ENCODE measurements around the gene PTDSS2.

PTDSS2 gene

GRCh38 chr11:533586-534395 lies 83.7 kb downstream of the PTDSS2 start:
- no peak for DNase-seq

DNA sequence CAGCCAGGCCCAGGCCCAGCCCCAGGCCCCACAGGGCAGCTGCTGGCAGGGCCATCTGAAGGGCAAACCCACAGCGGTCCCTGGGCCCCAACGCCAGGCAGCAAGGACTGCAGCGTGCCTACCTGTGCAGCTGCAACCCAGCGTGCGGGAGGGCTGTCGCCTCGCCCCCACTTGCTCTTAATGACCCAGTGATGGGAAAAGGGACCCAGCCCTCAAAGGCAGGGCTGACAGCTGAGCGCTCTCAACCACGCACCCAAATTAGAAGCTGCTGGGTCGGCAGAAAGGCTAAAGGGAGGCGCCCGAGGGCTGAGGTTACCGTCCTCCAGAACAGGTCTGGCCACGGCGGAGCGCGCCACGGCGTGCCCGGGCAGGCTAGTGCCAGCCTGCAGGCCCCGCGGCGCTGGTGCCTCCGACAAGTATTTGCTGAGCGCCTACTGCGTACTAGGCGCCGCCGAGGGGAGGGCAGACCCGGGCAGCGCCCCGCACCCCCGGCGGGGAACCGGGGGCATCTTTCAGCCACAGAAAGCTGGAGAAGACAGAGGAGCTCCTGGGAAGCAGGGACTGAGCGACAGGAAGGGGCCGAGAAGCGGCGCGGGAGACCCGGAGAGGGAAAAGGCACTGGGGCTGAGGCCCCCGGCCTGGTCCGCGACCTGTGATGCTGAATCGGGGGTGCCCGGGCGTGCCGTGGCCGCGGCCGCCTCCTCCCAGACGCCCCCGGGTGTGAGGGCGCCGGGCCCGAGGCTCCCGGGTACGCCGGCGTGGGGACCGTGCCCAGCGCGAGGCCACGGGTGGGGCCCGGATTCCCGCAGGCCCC lies 84.5 kb downstream of the PTDSS2 start:
- peak; percentile 35 to 52 for DNase-seq

DNA sequence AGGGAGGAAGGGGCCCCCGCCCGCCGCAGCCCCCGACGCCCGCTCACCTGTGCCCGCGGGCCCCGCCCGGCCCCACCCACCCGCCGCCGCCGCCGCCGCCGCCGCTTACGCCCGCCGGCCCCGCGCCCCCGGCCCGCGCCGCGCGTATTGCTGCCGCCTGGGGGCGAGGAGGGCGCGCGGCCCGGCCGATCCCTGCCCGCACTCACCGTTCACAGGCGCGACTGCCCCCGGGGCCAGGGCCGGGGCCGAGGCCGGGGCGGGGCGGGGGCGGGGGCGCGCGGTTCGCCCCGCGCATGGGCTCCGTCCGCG lies 85.1 kb downstream of the PTDSS2 start:
- DNase-seq, result no peak

GRCh38 chr11:535519-536454 lies 85.7 kb downstream of the PTDSS2 start, which contains the start of gene HRAS:
HRAS (minus strand) TSS chr11:535576.
- DNase-seq, result peak; percentile 95

DNA sequence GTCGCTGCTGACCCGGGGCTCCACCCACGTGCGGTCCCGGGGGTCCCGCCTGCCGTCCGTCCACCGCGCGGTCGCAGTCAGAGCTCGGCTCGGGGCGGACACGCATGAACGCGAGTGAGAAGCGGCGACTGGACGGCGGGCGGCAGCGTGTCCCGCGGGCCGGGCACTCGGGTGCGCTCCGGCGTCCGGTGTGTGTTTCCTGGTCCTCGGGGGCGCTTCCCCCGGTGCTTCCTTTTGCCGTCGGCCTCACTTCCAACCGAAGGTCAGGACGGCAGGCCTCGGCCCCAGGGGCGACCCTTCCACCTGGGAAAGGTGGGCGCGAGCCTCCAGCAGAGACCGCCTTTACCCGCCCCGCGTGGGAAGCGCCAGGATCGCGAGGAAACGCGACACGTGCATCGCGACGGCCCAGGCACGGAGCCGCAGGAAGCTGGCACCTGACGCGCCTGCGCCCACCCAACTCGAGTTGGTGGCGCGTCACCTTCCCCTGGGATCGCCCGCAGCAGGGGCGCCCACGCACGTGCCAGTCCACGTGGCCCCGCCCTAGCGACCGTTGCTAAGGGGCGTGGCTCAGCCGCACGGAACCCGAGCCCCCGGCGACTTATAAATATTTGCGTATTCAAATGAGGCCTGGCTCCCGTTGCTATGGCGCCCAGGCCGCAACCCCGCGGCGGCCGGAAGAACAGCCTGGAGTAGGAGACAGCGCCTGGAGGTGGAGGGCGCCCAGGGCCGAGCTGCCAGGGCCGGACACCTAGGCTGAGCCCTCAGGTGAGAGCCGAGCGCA lies 87.0 kb downstream of the PTDSS2 start, which contains the start of gene LRRC56:
TSS of gene LRRC56 (plus strand) at position 687 of the 781 bp plus-strand sequence. CDS start 3,158 bp downstream, outside the sequence.
- DNase-seq, result peak; percentile 88 to 92

GRCh38 chr11:537622-538430 lies 87.7 kb downstream of the PTDSS2 start:
- no peak for DNase-seq

- DNase-seq, result no peak
These were observed 88.5 kb downstream of the PTDSS2 start for GRCh38 chr11:538431-539051.

DNA sequence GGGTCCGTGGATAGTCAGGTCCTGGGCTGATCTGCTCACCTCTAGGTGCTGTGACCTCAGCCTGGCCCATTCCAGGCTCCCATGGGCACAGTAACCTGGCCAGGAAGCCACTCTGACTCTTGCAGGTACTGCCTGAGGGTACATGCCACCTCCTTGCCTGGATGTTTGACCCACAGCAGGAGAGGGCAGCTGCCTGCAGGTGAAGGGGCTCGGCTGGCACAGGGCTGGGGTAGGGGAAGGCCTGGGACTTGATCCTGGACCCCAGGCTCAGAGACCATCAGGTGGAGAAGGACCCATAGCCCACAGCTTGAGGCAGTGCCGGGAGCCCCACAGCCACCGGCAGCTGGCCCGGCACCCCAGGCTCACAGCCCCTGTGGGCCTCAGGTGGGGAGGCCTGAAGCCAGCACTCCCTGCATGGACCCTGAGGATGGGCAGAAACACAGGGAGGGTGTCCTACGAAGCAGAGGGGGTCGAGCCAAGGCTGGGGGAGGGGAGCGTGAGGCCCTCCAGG lies 89.9 kb downstream of the PTDSS2 start:
- no peak for DNase-seq

Measured in activated CD4-positive, alpha-beta T cell treated with anti-CD3 and anti-CD28 coated beads, Interleukin-2, amount 50 U/mL, for 48 hours (primary cell).